HG03457 (cell line): ENCODE measurements around the gene LAT.
"Not testable (repeated sequence)": the region's sequence is repeated elsewhere in the genome, so short reads cannot be mapped to it uniquely, and the experiment has no call there.

Source experiments
- ATAC-seq: cut with Tn5 transposase; IDR thresholded peaks from one replicate; pipeline ENCODE4 v1.9.1; 2021; ENCODE audit warnings: moderate number of reproducible peaks; ENCODE audit not compliant: unreplicated experiment

The LAT gene

DNA sequence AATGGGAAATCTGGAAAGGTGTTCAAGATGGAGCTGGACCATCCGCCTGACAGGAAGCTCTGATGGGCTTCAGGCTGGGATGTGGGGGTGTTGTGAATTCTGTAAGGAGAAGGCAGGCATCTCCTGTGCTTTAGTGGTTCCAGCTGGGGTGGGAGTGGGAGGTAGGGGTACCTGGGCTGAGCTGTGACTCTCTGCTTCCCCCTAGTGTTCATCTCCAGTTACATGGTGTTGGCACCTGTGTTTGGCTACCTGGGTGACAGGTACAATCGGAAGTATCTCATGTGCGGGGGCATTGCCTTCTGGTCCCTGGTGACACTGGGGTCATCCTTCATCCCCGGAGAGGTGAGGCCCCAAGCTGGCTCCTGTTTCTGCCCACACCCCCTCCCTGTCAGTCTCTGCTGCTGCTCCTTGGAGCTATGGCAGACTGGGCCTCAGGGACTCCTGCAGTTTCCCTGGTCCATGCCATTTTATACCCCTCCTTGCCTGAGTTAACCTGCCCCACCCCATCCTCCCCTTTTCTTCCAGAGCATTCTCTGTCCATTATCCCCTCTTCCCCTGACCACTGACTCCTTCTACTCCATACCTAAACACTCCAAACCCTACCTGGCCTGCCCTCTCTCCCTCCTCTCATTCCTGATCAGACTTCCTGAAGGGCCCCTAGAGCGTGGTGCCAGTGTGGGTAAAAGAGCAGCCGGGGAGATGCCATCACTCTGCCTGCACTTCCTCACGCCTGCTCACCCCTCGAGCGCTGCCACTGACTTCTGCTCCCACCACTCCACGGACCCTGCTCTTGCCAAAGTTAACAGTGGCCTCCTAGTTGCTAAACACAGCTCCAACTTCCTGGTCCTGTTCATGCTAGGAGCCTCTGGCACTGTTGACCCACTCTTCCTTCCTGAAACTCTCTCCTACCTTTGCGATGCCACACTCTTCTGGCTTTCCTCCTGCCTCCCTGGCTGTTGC, 6.9 kb upstream of the LAT start:
- ATAC-seq = no peak

DNA sequence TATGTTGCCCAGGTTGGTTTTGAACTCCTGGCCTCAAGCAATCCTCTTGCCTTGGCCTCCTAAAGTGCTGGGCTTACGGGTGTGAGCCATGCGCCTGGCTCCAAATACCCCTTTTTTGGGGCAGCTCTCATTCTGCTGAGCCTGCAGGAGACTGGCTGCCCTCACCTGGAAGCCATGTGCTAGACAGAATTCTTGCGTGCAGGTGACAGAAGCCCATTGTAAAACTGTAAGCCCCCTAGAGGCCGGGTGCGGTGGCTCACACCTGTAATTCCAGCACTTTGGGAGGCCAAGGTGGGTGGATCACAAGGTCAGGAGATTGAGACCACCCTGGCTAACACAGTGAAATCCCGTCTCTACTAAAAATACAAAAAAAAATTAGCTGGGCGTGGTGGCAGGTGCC, 4.5 kb upstream of the LAT start:
- not testable (repeated sequence) for ATAC-seq

DNA sequence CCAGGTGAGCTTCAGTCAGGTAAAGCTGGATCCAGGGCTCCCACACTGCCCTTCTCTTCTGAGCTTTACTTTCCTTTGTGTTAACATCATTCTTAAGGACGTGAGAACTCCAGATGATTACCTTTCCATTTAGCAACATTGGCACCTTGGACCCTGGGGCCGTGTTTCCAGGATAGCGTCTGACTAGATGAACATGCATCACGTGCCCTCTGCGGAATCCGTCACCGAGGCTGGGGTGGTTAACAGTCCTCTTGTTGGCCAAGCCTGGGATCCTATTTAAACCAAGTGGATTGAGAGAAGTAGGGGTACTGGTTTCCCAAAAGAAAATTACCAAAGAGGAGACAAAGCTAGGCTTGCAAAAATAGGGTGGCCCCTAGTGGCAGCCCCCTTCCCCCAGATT, 3.9 kb upstream of the LAT start:
- ATAC-seq = no peak

DNA sequence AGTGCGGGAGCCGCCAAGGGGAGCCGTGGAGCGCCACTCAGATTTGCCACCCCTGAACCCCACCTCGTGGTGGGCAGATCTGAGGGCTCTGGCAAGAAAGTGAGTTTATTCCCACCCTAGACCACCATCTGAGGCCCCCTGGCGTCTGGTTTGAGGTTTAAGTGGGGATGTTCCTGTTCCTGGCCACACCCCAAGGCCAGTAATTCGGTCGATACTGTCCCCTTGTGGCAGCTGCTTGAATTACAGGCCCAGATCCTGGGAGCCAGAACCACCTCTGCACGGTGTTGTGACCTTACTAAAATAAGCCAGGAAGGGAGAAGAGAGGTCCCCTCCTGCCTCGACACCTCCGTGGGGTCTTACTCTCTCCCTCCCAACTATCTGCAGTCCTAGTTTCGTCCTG, 3.3 kb upstream of the LAT start:
- no peak for ATAC-seq

DNA sequence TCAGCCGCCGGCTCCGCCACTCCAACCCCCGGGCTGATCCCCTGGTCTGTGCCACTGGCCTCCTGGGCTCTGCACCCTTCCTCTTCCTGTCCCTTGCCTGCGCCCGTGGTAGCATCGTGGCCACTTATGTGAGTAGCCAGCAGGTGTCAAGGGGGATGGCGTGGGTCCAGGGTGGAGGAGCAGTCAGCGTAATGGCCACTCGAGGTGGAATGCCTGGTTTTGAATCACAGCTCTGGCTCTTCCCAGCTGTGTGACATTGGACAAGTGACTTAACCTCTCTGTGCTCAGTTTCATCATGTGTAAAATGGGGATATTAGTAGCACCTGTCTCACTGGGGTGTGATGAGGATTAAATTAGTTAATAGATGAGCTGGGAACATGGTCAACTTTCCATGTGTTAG, 2.4 kb upstream of the LAT start:
- no peak for ATAC-seq

DNA sequence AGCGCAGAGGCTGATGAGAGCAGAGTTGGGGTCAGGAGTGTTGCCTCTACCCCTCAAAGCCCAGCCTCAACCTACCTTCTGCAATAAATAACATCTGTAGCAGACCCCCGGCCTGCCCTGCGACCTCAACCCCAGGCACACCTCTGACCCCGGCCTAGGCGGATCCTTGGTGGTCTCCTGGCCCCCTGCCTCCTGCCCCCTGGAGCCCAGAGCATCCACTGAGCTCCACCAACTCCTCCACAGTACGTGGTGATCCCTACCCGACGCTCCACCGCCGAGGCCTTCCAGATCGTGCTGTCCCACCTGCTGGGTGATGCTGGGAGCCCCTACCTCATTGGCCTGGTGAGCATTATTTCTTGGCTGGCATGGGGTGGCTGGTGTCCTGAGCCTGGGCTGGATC, 1.9 kb upstream of the LAT start:
- no peak for ATAC-seq

DNA sequence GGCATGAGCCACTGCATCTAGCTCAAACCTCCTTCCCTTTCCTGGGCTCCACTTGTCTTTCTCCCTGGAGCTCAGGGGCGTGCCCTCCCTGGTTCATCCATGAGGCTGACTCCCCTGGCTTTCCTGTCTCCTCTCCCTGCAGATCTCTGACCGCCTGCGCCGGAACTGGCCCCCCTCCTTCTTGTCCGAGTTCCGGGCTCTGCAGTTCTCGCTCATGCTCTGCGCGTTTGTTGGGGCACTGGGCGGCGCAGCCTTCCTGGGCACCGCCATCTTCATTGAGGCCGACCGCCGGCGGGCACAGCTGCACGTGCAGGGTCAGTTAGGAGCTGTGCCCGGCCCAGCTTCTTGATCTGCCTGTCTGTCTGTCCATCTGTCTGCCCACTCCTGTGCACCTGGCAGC, 1.2 kb upstream of the LAT start:
- ATAC-seq = no peak

DNA sequence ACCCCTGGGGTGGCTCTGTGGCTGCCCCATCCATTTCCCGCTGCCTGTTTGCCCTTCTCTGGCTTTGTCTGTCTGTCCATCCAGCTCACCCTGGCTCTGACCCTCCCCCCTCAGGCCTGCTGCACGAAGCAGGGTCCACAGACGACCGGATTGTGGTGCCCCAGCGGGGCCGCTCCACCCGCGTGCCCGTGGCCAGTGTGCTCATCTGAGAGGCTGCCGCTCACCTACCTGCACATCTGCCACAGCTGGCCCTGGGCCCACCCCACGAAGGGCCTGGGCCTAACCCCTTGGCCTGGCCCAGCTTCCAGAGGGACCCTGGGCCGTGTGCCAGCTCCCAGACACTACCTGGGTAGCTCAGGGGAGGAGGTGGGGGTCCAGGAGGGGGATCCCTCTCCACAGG, 761 bp upstream of the LAT start:
- no peak for ATAC-seq

DNA sequence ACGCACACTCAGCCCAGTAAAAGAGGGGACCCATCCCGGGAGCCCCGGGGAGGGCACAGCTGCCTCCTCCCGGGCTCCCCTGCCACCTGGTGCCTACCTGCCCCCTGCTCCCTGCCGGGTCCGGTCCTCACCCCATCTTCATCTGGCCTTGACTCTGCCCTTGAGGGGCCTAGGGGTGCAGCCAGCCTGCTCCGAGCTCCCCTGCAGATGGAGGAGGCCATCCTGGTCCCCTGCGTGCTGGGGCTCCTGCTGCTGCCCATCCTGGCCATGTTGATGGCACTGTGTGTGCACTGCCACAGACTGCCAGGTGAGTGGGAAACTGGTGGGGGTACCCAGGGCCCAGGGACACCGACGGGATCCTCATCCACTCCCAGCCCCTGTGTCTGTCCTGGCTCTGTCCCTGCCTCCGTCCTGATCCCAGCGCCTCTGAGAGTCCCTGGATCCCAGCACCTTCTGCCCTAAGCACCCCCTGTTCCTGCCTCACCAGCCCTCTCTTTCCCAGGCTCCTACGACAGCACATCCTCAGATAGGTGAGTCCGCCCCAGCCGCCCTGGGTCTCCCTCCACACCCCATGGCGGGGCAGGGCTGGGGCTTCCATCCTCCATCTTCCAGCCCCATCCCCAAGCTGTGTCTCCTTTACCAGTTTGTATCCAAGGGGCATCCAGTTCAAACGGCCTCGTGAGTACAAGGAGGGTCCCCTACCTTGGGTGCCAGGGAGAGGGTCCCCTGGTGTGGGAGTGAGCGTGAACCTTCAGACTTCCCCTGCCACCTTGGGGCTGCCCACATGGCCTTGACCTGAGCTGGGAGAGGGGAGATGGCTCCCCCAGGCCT, 574 bp downstream of the LAT start:
- no peak for ATAC-seq

DNA sequence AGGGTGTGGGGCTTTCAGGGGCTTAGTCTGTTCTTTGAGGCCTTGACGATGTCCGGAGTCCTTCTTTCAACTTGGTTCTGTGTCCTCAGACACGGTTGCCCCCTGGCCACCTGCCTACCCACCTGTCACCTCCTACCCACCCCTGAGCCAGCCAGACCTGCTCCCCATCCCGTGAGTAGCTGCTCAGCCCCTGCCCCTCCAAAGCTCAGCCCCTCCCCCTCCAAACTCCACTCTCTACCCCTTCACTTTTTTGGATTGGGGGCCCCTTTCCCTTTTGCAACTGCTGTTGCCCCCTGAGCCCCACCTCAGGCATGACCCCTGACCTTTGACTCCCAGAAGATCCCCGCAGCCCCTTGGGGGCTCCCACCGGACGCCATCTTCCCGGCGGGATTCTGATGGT, 1.2 kb downstream of the LAT start:
- no peak for ATAC-seq

DNA sequence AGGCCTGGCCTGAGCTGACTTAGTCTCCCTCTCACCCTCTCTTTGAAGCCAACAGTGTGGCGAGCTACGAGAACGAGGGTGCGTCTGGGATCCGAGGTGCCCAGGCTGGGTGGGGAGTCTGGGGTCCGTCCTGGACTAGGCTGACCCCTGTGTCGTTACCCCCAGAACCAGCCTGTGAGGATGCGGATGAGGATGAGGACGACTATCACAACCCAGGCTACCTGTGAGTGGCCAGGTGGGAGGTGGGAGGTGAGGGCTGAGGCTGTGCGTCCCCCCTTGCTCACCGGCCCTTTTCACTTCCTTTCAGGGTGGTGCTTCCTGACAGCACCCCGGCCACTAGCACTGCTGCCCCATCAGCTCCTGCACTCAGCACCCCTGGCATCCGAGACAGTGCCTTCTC, 1.6 kb downstream of the LAT start:
- ATAC-seq = no peak

DNA sequence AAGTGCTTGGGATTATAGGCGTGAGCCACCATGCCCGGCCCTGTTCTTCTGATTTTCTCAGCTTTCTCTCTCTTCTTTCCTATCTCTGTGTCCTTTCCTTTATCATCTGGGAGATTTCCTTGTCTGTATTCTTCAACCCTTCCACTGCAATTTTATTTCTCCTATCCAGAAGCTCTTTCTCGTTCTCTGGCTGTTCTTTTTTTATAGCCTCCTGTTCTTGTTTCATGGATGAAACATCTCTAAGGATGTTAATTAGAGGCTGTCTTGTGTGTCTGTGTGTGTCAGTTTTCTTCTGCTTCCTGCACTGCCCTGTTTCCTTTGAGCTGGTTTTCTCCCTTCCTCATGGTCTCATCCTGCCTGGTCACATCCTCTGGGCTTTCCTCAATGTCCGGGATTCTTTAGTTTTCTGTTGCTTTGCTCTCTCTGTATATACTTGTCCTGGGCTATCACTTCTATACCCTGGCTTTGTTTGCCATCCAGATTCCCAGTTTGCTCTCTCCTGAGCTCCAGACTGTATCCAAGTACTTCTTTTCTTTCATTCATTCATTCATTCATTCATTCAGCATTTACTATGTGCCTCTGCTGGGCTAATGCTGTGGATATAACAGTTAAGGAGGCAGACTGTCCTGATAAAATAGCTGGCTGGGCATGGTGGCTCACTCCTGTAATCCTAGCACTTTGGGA, 2.5 kb downstream of the LAT start:
- no peak for ATAC-seq

DNA sequence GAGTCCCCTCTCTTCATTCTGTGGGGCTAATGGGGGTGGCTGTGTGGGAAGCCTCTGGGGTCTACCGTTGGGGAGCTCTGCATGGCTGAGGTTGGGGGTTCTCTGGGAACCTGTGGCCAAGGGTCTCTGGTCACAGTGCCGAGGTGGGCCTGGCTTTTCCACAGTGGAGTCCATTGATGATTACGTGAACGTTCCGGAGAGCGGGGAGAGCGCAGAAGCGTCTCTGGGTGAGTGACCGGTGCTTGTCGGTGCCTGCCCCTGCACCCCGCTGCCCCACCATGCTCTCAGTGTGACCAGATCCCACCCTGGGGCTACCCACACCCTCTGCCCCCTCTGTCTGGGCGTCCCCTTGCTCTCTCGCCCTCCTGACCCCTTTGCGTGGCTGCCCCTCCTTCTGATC, 4.5 kb downstream of the LAT start:
- ATAC-seq = no peak

DNA sequence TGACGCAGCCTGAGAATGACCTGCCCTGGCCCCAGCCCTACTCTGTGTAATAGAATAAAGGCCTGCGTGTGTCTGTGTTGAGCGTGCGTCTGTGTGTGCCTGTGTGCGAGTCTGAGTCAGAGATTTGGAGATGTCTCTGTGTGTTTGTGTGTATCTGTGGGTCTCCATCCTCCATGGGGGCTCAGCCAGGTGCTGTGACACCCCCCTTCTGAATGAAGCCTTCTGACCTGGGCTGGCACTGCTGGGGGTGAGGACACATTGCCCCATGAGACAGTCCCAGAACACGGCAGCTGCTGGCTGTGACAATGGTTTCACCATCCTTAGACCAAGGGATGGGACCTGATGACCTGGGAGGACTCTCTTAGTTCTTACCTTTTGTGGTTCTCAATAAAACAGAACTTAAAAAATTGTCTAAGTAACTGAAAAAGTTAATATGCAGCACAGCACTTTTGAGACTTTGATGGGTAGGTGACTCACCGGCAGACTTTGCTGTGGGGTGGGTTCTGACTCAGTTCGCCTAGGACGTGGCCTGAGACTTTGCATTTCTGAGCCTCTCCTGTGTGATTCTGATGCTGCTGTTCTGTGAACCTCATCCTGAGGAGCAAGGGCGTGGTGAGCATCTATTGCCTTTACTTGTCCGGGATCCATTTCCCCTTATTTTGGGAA, 5.7 kb downstream of the LAT start:
- no peak for ATAC-seq

DNA sequence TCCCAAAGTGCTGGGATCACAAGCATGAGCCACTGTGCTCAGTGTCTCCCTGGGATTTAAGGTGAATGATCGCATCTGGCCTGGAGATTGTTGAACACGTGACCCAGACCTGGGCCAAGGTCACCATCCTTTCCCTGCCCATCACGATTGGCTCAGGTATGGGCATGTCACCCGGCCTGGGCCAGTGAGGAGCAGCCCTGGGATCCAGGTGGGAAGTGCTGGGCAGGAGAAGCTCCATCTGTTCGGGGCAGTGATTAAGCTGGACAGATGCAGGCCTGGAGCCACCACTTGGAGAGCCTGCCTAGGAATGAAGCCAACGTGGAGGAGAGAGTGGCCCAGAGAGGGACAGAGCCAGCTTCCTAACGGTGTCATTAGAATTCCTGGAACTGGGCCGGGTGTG, 6.8 kb downstream of the LAT start:
- no peak for ATAC-seq

DNA sequence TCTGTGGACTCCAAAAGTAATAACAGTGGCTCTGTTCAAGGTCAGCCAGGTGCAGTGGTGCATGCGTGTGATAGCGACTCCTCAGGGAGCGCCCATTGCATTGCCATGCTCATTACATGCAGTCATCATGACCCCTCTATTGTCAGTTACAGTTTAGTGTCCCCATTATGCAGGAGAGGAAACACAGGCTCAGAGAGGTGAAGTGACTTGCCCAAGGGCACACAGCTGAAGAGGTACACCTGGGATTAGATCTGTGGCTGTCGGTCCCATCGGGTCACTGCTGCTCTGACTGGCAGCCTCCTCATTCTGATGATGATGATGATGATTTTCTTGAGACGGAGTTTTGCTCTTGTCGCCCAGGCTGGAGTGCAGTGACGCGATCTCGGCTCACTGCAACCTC, 7.6 kb downstream of the LAT start:
- no peak for ATAC-seq

DNA sequence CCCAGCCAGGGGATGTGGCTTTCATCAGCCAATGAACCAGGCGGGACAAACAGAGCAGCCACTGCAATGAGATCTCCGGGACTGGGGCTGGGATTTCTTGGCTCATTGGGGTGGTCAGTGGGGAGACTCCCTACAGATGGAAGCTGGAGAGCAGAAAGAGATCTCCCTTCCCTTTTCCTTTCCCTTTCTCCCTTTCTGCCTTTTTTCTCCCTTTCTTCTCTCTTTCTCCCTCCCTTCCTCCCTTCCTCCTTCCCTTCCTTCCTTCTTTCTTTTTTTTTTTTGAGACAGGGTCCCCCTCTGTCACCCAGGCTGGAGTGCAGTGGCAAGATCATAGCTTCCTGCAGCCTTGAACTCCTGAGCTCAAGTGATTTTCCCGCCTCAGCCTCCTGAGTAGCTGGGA, 14.0 kb downstream of the LAT start:
- no peak for ATAC-seq

DNA sequence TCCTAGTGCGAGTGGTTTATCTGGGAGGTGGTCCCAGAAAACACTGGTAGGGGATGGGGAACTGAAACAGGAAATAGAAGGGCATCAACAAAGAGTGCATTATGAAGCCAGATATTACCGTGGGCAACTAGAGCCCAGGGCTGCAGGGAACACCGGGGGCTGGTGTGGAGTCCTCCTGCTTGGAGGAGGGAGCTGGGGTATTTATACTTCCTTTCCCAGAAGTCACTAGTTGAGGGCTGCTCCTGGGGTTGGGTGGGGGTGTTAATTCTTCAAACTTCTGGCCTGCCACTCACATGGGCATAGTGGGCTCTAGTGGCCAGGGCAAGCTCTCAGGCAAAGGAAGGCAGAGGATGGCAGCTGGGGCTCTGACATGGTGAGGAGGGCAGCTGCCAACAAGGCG, 14.7 kb downstream of the LAT start:
- no peak for ATAC-seq

DNA sequence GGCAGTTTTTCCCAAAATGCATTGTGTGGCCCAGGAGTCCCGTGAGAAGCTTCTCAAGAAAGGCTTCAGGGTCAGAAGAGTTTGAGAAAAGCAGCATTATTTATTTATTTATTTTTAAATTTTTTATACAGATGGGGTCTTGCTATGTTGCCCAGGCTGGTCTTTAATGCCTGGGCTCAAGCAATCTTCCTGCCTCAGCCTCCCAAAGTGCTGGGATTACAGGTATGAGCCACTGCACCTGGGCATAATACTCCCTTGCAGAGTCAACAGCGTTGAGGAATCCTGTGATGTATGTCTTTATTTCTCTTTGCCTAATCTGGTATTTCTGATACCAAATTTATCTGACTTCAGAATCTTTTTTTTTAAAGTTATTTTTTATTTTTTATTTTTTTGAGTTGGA, 15.2 kb downstream of the LAT start:
- no peak for ATAC-seq

DNA sequence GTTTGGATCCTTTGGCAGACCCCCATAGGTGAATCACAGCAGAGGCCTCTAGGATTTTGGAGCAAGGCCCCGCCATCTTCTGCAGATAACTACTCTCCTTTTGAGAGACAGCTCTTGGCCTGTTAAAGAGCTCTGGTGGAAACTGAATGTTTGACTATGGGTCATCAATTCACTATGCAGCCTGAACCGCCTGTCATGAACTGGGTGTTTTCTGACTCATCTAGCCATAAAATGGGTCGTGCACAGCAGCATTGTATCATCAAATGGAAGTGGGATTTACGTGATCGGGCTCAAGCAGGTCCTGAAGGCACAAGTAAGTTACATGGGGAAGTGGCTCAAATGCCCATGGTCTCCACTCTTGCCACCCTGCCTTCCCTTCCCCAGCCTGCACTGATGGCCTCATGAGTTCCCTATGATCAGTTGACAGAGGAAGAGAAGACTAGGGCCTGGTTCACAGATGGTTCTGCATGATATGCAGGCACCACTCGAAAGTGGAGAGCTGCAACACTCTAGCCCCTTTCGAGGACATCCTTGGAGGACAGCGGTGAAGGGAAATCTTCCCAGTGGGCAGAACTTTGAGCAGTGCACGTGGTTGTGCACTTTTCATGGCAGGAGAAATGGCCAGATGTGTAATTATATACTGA, 19.8 kb downstream of the LAT start:
- not testable (repeated sequence) for ATAC-seq
